Neural cell (in vitro differentiated cells): Measurements from ENCODE around the gene LRP1. TPM values are rescaled to one million over a fixed set of nuclear protein-coding genes. Genes with fewer than 3 reads are reported as not detected.

ENCODE experiments used
- H2AFZ ChIP-seq: fragments of 200-600, 300-800 bp; sonication (generic), shearing (Covaris generic); 2 replicates; pipeline ENCODE4 v1.6.0; 2014; ENCODE audit warnings: low read depth, mild to moderate bottlenecking, antibody characterized with exemption, low read length, moderate library complexity
- H3F3A ChIP-seq: fragments of 200-600 bp; shearing (Covaris generic); 2 replicates; pipeline ENCODE4 v1.6.1; 2016; ENCODE audit warnings: mild to moderate bottlenecking, moderate library complexity, mixed read lengths, antibody characterized with exemption, low read length; ENCODE audit not compliant: insufficient read depth, poor library complexity, severe bottlenecking
- H3K27ac ChIP-seq: fragments of 200-600, 300-800 bp; sonication (generic), shearing (Covaris generic); 2 replicates; pipeline ENCODE4 v1.5.1; 2014; ENCODE audit warnings: mild to moderate bottlenecking, low read length, moderate library complexity
- H3K27me3 ChIP-seq: fragments of 300-800, 200-600 bp; sonication (generic), shearing (Covaris generic); 2 replicates; pipeline ENCODE4 v1.6.0; 2014; ENCODE audit warnings: mild to moderate bottlenecking, low read depth, low read length, moderate library complexity; ENCODE audit not compliant: insufficient read depth
- H3K36me3 ChIP-seq: fragments of 300-800, 200-600 bp; sonication (generic), shearing (Covaris generic); 2 replicates; pipeline ENCODE4 v1.5.1; 2014; ENCODE audit warnings: mild to moderate bottlenecking, antibody characterized with exemption, low read length, moderate library complexity; ENCODE audit not compliant: insufficient read depth
- H3K4me2 ChIP-seq: fragments of 300-800, 200-600 bp; sonication (generic), shearing (Covaris generic); 2 replicates; pipeline ENCODE4 v1.6.0; 2014; ENCODE audit warnings: mild to moderate bottlenecking, low read length
- H3K4me3 ChIP-seq: fragments of 300-800, 200-600 bp; sonication (generic), shearing (Covaris generic); 2 replicates; pipeline ENCODE4 v1.5.1; 2014; ENCODE audit warnings: mild to moderate bottlenecking, low read length, moderate library complexity
- H3K79me2 ChIP-seq: fragments of 200-600 bp; shearing (Covaris generic); replicated peaks from 2 replicates; pipeline ENCODE4 v1.6.0; 2014; ENCODE audit warnings: mild to moderate bottlenecking, low read length, moderate library complexity; ENCODE audit not compliant: insufficient read depth
- H3K9ac ChIP-seq: fragments of 300-800, 200-600 bp; sonication (generic), shearing (Covaris generic); 2 replicates; pipeline ENCODE4 v1.6.1; 2016; ENCODE audit warnings: mild to moderate bottlenecking, low read length, mixed read lengths
- H3K9me2 ChIP-seq: fragments of 200-600 bp; shearing (Covaris generic); 2 replicates; pipeline ENCODE4 v1.6.1; 2016; ENCODE audit warnings: mild to moderate bottlenecking, low read length, mixed read lengths; ENCODE audit not compliant: insufficient read depth
- H3K9me3 ChIP-seq: fragments of 200-600, 300-800 bp; sonication (generic), shearing (Covaris generic); 2 replicates; pipeline ENCODE4 v1.6.1; 2016; ENCODE audit warnings: mild to moderate bottlenecking, mixed run types, low read length, moderate library complexity, mixed read lengths
- H4K20me1 ChIP-seq: fragments of 200-600 bp; shearing (Covaris generic); 2 replicates; pipeline ENCODE4 v1.6.1; 2016; ENCODE audit warnings: mild to moderate bottlenecking, mixed run types; ENCODE audit not compliant: insufficient read depth
- EP300 ChIP-seq: fragments of 450-650 bp; conservative IDR thresholded peaks from 2 replicates; pipeline ENCODE4 v1.6.1; 2014; ENCODE audit warnings: antibody characterized with exemption, mild to moderate bottlenecking, moderate library complexity; ENCODE audit not compliant: poor library complexity, severe bottlenecking
- EZH2 ChIP-seq: fragments of 200-600, 300-800 bp; shearing (Covaris generic), sonication (generic); IDR thresholded peaks from 2 replicates; pipeline ENCODE4 v1.6.1; 2014; ENCODE audit warnings: antibody characterized with exemption, low read length, borderline replicate concordance, mild to moderate bottlenecking; ENCODE audit not compliant: insufficient read depth, poor library complexity, severe bottlenecking
- MXI1 ChIP-seq: fragments of 450-650 bp; conservative IDR thresholded peaks from 2 replicates; pipeline ENCODE4 v1.6.1; 2014; ENCODE audit warnings: antibody characterized with exemption, mild to moderate bottlenecking; ENCODE audit not compliant: poor library complexity, severe bottlenecking
- POLR2AphosphoS5 ChIP-seq: IDR thresholded peaks from 2 replicates; pipeline ENCODE4 v1.6.1; 2012
- RAD21 ChIP-seq: fragments of 450-650 bp; conservative IDR thresholded peaks from 2 replicates; pipeline ENCODE4 v1.6.1; 2014; ENCODE audit warnings: antibody characterized with exemption, mild to moderate bottlenecking, moderate library complexity
- REST ChIP-seq: IDR thresholded peaks from 2 replicates; pipeline ENCODE4 v1.6.1; 2012; ENCODE audit warnings: borderline replicate concordance
- SMC3 ChIP-seq: fragments of 450-650 bp; conservative IDR thresholded peaks from 2 replicates; pipeline ENCODE4 v1.6.1; 2014; ENCODE audit warnings: antibody characterized with exemption, mild to moderate bottlenecking, moderate library complexity; ENCODE audit not compliant: poor library complexity
- TAF1 ChIP-seq: IDR thresholded peaks from 2 replicates; pipeline ENCODE4 v1.6.1; 2012; ENCODE audit warnings: low read depth
- polyA plus RNA-seq: library from polyadenylated mRNA; depleted of rRNA; stranded (reverse); fragments of >200 nt; gene quantifications from 2 replicates; pipeline ENCODE4 v1.2.3, GENCODE V29; 2014
- TF ChIP-seq, protein P1 (sequence below): fragments of 450-650 bp; IDR thresholded peaks from 2 replicates; pipeline ENCODE4 v1.5.1; 2014; ENCODE audit warnings: antibody characterized with exemption, mild to moderate bottlenecking, moderate library complexity; ENCODE audit not compliant: poor library complexity, severe bottlenecking

Gene LRP1
- polyA plus RNA-seq, 1 donor from 2014 or later = 18.2 TPM

GRCh38 chr12:57129321-57129842 is 1.1 kb downstream of the LRP1 start:
- H3K9me2 ChIP-seq = no peaks in the 10 kb centered on the region
- H3K27ac ChIP-seq = peak overlapping the region; percentile 75
- peaks cover 39% of the 10 kb centered on the region for H3K79me2 ChIP-seq
- peak overlapping the region; percentile 49 for H2AFZ ChIP-seq
- TF ChIP-seq EP300 (no peak), POLR2AphosphoS5 (no peak), REST (no peak), SMC3 (no peak), TAF1 (no peak), MXI1 (no peak)
- TF ChIP-seq, protein P1, sequence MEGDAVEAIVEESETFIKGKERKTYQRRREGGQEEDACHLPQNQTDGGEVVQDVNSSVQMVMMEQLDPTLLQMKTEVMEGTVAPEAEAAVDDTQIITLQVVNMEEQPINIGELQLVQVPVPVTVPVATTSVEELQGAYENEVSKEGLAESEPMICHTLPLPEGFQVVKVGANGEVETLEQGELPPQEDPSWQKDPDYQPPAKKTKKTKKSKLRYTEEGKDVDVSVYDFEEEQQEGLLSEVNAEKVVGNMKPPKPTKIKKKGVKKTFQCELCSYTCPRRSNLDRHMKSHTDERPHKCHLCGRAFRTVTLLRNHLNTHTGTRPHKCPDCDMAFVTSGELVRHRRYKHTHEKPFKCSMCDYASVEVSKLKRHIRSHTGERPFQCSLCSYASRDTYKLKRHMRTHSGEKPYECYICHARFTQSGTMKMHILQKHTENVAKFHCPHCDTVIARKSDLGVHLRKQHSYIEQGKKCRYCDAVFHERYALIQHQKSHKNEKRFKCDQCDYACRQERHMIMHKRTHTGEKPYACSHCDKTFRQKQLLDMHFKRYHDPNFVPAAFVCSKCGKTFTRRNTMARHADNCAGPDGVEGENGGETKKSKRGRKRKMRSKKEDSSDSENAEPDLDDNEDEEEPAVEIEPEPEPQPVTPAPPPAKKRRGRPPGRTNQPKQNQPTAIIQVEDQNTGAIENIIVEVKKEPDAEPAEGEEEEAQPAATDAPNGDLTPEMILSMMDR = no peak
- H4K20me1 ChIP-seq = peaks cover 14% of the 10 kb centered on the region
- peak overlapping the region; percentile 95 for H3K4me2 ChIP-seq
- peak overlapping the region; percentile 99 for H3K4me3 ChIP-seq
- no peaks in the 10 kb centered on the region for H3K27me3 ChIP-seq
- H3K36me3 ChIP-seq = no peaks in the 10 kb centered on the region
- peak overlapping the region; percentile 96 for H3K9ac ChIP-seq
- no peaks in the 10 kb centered on the region for H3F3A ChIP-seq
- H3K9me3 ChIP-seq = no peaks in the 10 kb centered on the region

- TF ChIP-seq REST (no peak), SMC3 (no peak), TAF1 (no peak), POLR2AphosphoS5 (no peak), MXI1 (no peak), EP300 (no peak), RAD21 (no peak), EZH2 (no peak)
- TF ChIP-seq, protein P1 = no peak
- Histone ChIP-seq H3K9ac (peak overlapping the region; percentile 96), H4K20me1 (peaks cover 16% of the 10 kb centered on the region), H2AFZ (no peak overlapping the region), H3K4me3 (peak overlapping the region; percentile 99), H3K4me2 (peak overlapping the region; percentile 95), H3K9me2 (no peaks in the 10 kb centered on the region), H3K36me3 (no peaks in the 10 kb centered on the region), H3F3A (no peaks in the 10 kb centered on the region), H3K27me3 (no peaks in the 10 kb centered on the region), H3K79me2 (peaks cover 39% of the 10 kb centered on the region), H3K27ac (peak overlapping the region; percentile 75), H3K9me3 (no peaks in the 10 kb centered on the region)
Measured at GRCh38 chr12:57129889-57130288, 1.6 kb downstream of the LRP1 start.
